ENCODE measurements around the gene MUCL3. TPM values are rescaled to one million over a fixed set of nuclear protein-coding genes. Genes with fewer than 3 reads are reported as not detected.

MUCL3 gene
- total and polyA plus RNA-seq, 2 donors (not counting 1 experiment from before 2014, with no cell fraction given), result not detected

- no peaks in the 10 kb centered on the region for H4K20me1 ChIP-seq (ENCODE audit: control insufficient read depth, extremely low read depth, insufficient read depth, low read length)
- DNase-seq (ENCODE audit: low read depth in 2 of 2), result no peak
- H3K9me3 ChIP-seq (ENCODE audit: control insufficient read depth, insufficient read depth, low read depth, low read length), result no peaks in the 10 kb centered on the region
Measured at GRCh38 chr6:31001281-31001888, 60.6 kb downstream of the MUCL3 start.

GRCh38 chr6:31002471-31002870 is 61.7 kb downstream of the MUCL3 start:
- Histone ChIP-seq H3K4me1 (ENCODE audit: control insufficient read depth, extremely low read depth, insufficient read depth, low read length) (peaks cover 1% of the 10 kb centered on the region), H3K4me3 (replicated peaks in 1 of 4; ENCODE audit: control extremely low read depth in 1 of 4, insufficient read depth in 1 of 4, low read depth in 3 of 4, low read length in 4 of 4) (no peak overlapping the region), H3K4me2 (ENCODE audit: extremely low read depth, insufficient read depth, low read length) (no peak overlapping the region), H3K36me3 (ENCODE audit: control insufficient read depth, insufficient read depth, low read length) (no peaks in the 10 kb centered on the region), H3K9ac (ENCODE audit: insufficient read depth, low read length) (no peak overlapping the region), H3K79me2 (ENCODE audit: control insufficient read depth, insufficient read depth, low read length) (no peaks in the 10 kb centered on the region), H4K20me1 (ENCODE audit: control insufficient read depth, extremely low read depth, insufficient read depth, low read length) (no peaks in the 10 kb centered on the region), H3K27ac (ENCODE audit: insufficient read depth, low read length) (no peak overlapping the region), H2AFZ (ENCODE audit: low read length) (no peak overlapping the region), H3K9me3 (ENCODE audit: control insufficient read depth, insufficient read depth, low read depth, low read length) (no peaks in the 10 kb centered on the region), H3K27me3 (ENCODE audit: control insufficient read depth, insufficient read depth, low read length) (peaks cover 2% of the 10 kb centered on the region)
- TF ChIP-seq EZH2 (IDR thresholded peaks at IDR 0.05; ENCODE audit: low read length, missing control alignments), result no peak
- TF ChIP-seq CTCF (conservative IDR thresholded peaks at IDR 0.05 in 1 of 2, IDR thresholded peaks at IDR 0.05 in 1 of 2; ENCODE audit: low read depth in 1 of 2, low read length in 2 of 2), result no peak
- DNase-seq (ENCODE audit: low read depth in 2 of 2), result no peak

More at GRCh38 chr6:31001281-31001888, 60.6 kb downstream of the MUCL3 start:
- TF ChIP-seq EZH2 (IDR thresholded peaks at IDR 0.05; ENCODE audit: low read length, missing control alignments) (no peak), CTCF (conservative IDR thresholded peaks at IDR 0.05 in 1 of 2, IDR thresholded peaks at IDR 0.05 in 1 of 2; ENCODE audit: low read depth in 1 of 2, low read length in 2 of 2) (no peak)
- Histone ChIP-seq H2AFZ (ENCODE audit: low read length) (no peak overlapping the region), H3K27me3 (ENCODE audit: control insufficient read depth, insufficient read depth, low read length) (peaks cover 2% of the 10 kb centered on the region), H3K4me2 (ENCODE audit: extremely low read depth, insufficient read depth, low read length) (no peak overlapping the region), H3K9ac (ENCODE audit: insufficient read depth, low read length) (no peak overlapping the region), H3K4me1 (ENCODE audit: control insufficient read depth, extremely low read depth, insufficient read depth, low read length) (no peaks in the 10 kb centered on the region), H3K36me3 (ENCODE audit: control insufficient read depth, insufficient read depth, low read length) (no peaks in the 10 kb centered on the region), H3K27ac (ENCODE audit: insufficient read depth, low read length) (no peak overlapping the region), H3K4me3 (replicated peaks in 1 of 4; ENCODE audit: control extremely low read depth in 1 of 4, insufficient read depth in 1 of 4, low read depth in 3 of 4, low read length in 4 of 4) (no peak overlapping the region), H3K79me2 (ENCODE audit: control insufficient read depth, insufficient read depth, low read length) (no peaks in the 10 kb centered on the region)

Other genes with a start within 250 kb of the MUCL3 start
- 1.5 and 2.5 TPM in 2 replicates for gene NRM, start 250.0 kb upstream of the MUCL3 start, total RNA-seq
- gene NRM, start 250.0 kb upstream of the MUCL3 start, polyA plus RNA-seq, result 18.3 and 39.6 TPM in 2 replicates
- 3.3 and 5.0 TPM in 2 replicates for gene MDC1, start 223.7 kb upstream of the MUCL3 start, total RNA-seq
- gene MDC1, start 223.7 kb upstream of the MUCL3 start, polyA plus RNA-seq, result 3.3 and 7.4 TPM in 2 replicates
- gene TUBB, start 220.6 kb upstream of the MUCL3 start, total RNA-seq, result 432 and 551 TPM in 2 replicates
- gene TUBB, start 220.6 kb upstream of the MUCL3 start, polyA plus RNA-seq, result 1,493 and 2,513 TPM in 2 replicates
- 136 and 180 TPM in 2 replicates for gene FLOT1, start 198.3 kb upstream of the MUCL3 start, total RNA-seq
- 301 TPM in 2 replicates for gene FLOT1, start 198.3 kb upstream of the MUCL3 start, polyA plus RNA-seq
- 42.9 and 43.3 TPM in 2 replicates for gene IER3, start 196.4 kb upstream of the MUCL3 start, total RNA-seq
- 34.2 and 102 TPM in 2 replicates for gene IER3, start 196.4 kb upstream of the MUCL3 start, polyA plus RNA-seq
- 16.7 and 17.5 TPM in 2 replicates for gene DDR1, start 56.5 kb upstream of the MUCL3 start, total RNA-seq
- gene DDR1, start 56.5 kb upstream of the MUCL3 start, polyA plus RNA-seq, result 6.2 and 10.9 TPM in 2 replicates
- 8.7 and 12.2 TPM in 2 replicates for gene GTF2H4, start 32.8 kb upstream of the MUCL3 start, total RNA-seq
- gene GTF2H4, start 32.8 kb upstream of the MUCL3 start, polyA plus RNA-seq, result 15.3 and 25.3 TPM in 2 replicates
- 13.1 and 20.5 TPM in 2 replicates for gene VARS2, start 26.7 kb upstream of the MUCL3 start, total RNA-seq
- gene VARS2, start 26.7 kb upstream of the MUCL3 start, polyA plus RNA-seq, result 6.8 and 11.4 TPM in 2 replicates
- gene SFTA2, start 8.8 kb upstream of the MUCL3 start, total RNA-seq, result not detected in 2 replicates
- gene SFTA2, start 8.8 kb upstream of the MUCL3 start, polyA plus RNA-seq, result not detected in 2 replicates
- not detected in 2 replicates for gene MUC21, start 42.7 kb downstream of the MUCL3 start, total RNA-seq
- gene MUC21, start 42.7 kb downstream of the MUCL3 start, polyA plus RNA-seq, result not detected in 2 replicates
- gene MUC22, start 69.5 kb downstream of the MUCL3 start, total RNA-seq, result not detected in 2 replicates
- gene MUC22, start 69.5 kb downstream of the MUCL3 start, polyA plus RNA-seq, result not detected in 2 replicates
- not detected in 2 replicates for gene C6orf15, start 171.6 kb downstream of the MUCL3 start, total RNA-seq
- gene C6orf15, start 171.6 kb downstream of the MUCL3 start, polyA plus RNA-seq, result not detected in 2 replicates
- gene PSORS1C1, start 173.8 kb downstream of the MUCL3 start, total RNA-seq, result 0.66 and 1.8 TPM in 2 replicates
- 0.40 and 0.41 TPM in 2 replicates for gene PSORS1C1, start 173.8 kb downstream of the MUCL3 start, polyA plus RNA-seq
- not detected in 2 replicates for gene CDSN, start 179.5 kb downstream of the MUCL3 start, total RNA-seq
- gene CDSN, start 179.5 kb downstream of the MUCL3 start, polyA plus RNA-seq, result not detected in 2 replicates
- not detected in 2 replicates for gene PSORS1C2, start 198.1 kb downstream of the MUCL3 start, total RNA-seq
- not detected in 2 replicates for gene PSORS1C2, start 198.1 kb downstream of the MUCL3 start, polyA plus RNA-seq
- gene CCHCR1, start 216.8 kb downstream of the MUCL3 start, total RNA-seq, result 19.0 and 19.3 TPM in 2 replicates
- gene CCHCR1, start 216.8 kb downstream of the MUCL3 start, polyA plus RNA-seq, result 7.4 and 8.9 TPM in 2 replicates
- gene TCF19, start 217.6 kb downstream of the MUCL3 start, total RNA-seq, result 2.3 and 8.4 TPM in 2 replicates
- gene TCF19, start 217.6 kb downstream of the MUCL3 start, polyA plus RNA-seq, result 7.2 and 20.7 TPM in 2 replicates
- under 0.01 TPM in 2 replicates for gene POU5F1, start 229.7 kb downstream of the MUCL3 start, total RNA-seq
- 0.23 TPM in 1 of 2 replicates, not detected in the other for gene POU5F1, start 229.7 kb downstream of the MUCL3 start, polyA plus RNA-seq